Colonic mucosa (tissue), 4 donors: Measurements from ENCODE around the gene SPP2. TPM values are rescaled to one million over a fixed set of nuclear protein-coding genes. Genes with fewer than 3 reads are reported as not detected.

ENCODE experiments used
- DNase-seq: peaks from one replicate; pipeline ENCODE4 v3.0.0-alpha.2; 2020
- H3K27ac ChIP-seq: fragments of 200-600 bp; one replicate; pipeline ENCODE4 v1.8.0; 2021
- H3K27me3 ChIP-seq: fragments of 200-600 bp; one replicate; pipeline ENCODE4 v1.8.0; 2021
- H3K36me3 ChIP-seq: fragments of 200-600 bp; one replicate; pipeline ENCODE4 v1.8.0; 2021
- H3K4me1 ChIP-seq: fragments of 200-600 bp; one replicate; pipeline ENCODE4 v1.8.0; 2021; ENCODE audit warnings: mild to moderate bottlenecking
- H3K4me3 ChIP-seq: fragments of 200-600 bp; one replicate; pipeline ENCODE4 v1.8.0; 2021
- H3K9ac ChIP-seq, 2 donors: one replicate each; pipeline ENCODE4 v1.7.0; 2013; ENCODE audit warnings: control low read depth in 2 of 2, low read depth in 2 of 2, low read length in 2 of 2
- H3K9me3 ChIP-seq: fragments of 200-600 bp; one replicate; pipeline ENCODE4 v1.8.0; 2021
- CTCF ChIP-seq: fragments of 200-600 bp; IDR thresholded peaks from one replicate; pipeline ENCODE4 v1.8.0; 2022; ENCODE audit warnings: antibody characterized with exemption, mild to moderate bottlenecking
- intact Hi-C: fragments of 100-400 bp; cut with DNase I; formaldehyde crosslinking; loops from one replicate; pipeline ENCODE4 v1.14.1; 2022
- total RNA-seq, 2 donors: library from RNA; stranded (reverse); fragmentation: NEBNext Ultra II Directional in 1 of 2; extraction: Animal tissue kit (Norgen Biotek cat#: 25700) in 1 of 2; gene quantifications; one replicate each; pipeline ENCODE4 v1.2.1, GENCODE V29; 2021
- donor health status: healthy.
- donor health status: DM: no; HTN: no; CAD: no.
- donor health status: DM: no; HTN: no; CAD: no.

SPP2 gene
- total RNA-seq, 2 donors from 2014 or later, result not detected

- H3K4me3 ChIP-seq, result no peak overlapping the region
- no peak overlapping the region for H3K9ac ChIP-seq
- no peak for DNase-seq
- H3K27me3 ChIP-seq, result no peaks in the 10 kb centered on the region
- H3K4me1 ChIP-seq, result no peaks in the 10 kb centered on the region
- H3K9me3 ChIP-seq, result no peaks in the 10 kb centered on the region
- no peak overlapping the region for H3K27ac ChIP-seq
- no peak for TF ChIP-seq CTCF
- intact Hi-C loops, result no loop called here
- no peaks in the 10 kb centered on the region for H3K36me3 ChIP-seq
Measured at GRCh38 chr2:234091432-234091879, 41.0 kb downstream of the SPP2 start.

GRCh38 chr2:234091883-234092282 is 41.4 kb downstream of the SPP2 start:
- no peaks in the 10 kb centered on the region for H3K36me3 ChIP-seq
- no peaks in the 10 kb centered on the region for H3K9me3 ChIP-seq
- intact Hi-C loops, result no loop called here
- TF ChIP-seq CTCF, result no peak
- H3K27ac ChIP-seq, result no peak overlapping the region
- H3K4me3 ChIP-seq, result no peak overlapping the region
- H3K9ac ChIP-seq, result no peak overlapping the region
- no peaks in the 10 kb centered on the region for H3K4me1 ChIP-seq
- no peaks in the 10 kb centered on the region for H3K27me3 ChIP-seq
- DNase-seq, result no peak

GRCh38 chr2:234092344-234092743 is 41.8 kb downstream of the SPP2 start:
- no peaks in the 10 kb centered on the region for H3K27me3 ChIP-seq
- no peak overlapping the region for H3K4me3 ChIP-seq
- no peak for TF ChIP-seq CTCF
- no peaks in the 10 kb centered on the region for H3K4me1 ChIP-seq
- H3K27ac ChIP-seq, result no peak overlapping the region
- no peak overlapping the region for H3K9ac ChIP-seq
- intact Hi-C loops, result no loop called here
- no peaks in the 10 kb centered on the region for H3K9me3 ChIP-seq
- no peaks in the 10 kb centered on the region for H3K36me3 ChIP-seq
- no peak for DNase-seq

- Histone ChIP-seq H3K36me3 (no peaks in the 10 kb centered on the region), H3K27me3 (no peaks in the 10 kb centered on the region), H3K4me1 (no peaks in the 10 kb centered on the region), H3K9ac (no peak overlapping the region), H3K27ac (no peak overlapping the region), H3K4me3 (no peak overlapping the region), H3K9me3 (no peaks in the 10 kb centered on the region)
- intact Hi-C loops, result no loop called here
- no peak for DNase-seq
- no peak for TF ChIP-seq CTCF
Measured at GRCh38 chr2:234095301-234095700, 44.8 kb downstream of the SPP2 start.

GRCh38 chr2:234096164-234096563 is 45.7 kb downstream of the SPP2 start:
- no peak overlapping the region for H3K27ac ChIP-seq
- intact Hi-C loops, result no loop called here
- DNase-seq, result no peak
- H3K4me1 ChIP-seq, result no peaks in the 10 kb centered on the region
- H3K9me3 ChIP-seq, result no peaks in the 10 kb centered on the region
- no peak for TF ChIP-seq CTCF
- no peaks in the 10 kb centered on the region for H3K27me3 ChIP-seq
- H3K9ac ChIP-seq, result no peak overlapping the region
- no peak overlapping the region for H3K4me3 ChIP-seq
- H3K36me3 ChIP-seq, result no peaks in the 10 kb centered on the region

- no peak for TF ChIP-seq CTCF
- Histone ChIP-seq H3K27ac (no peak overlapping the region), H3K9me3 (no peaks in the 10 kb centered on the region), H3K4me3 (no peak overlapping the region), H3K27me3 (no peaks in the 10 kb centered on the region), H3K9ac (no peak overlapping the region), H3K36me3 (no peaks in the 10 kb centered on the region), H3K4me1 (no peaks in the 10 kb centered on the region)
- intact Hi-C loops, result no loop called here
- DNase-seq, result no peak
Measured at GRCh38 chr2:234098681-234099080, 48.2 kb downstream of the SPP2 start.
